ENCODE results near the gene PCBD2. TPM values are rescaled to one million over a fixed set of nuclear protein-coding genes. Genes with fewer than 3 reads are reported as not detected.

The PCBD2 gene
- total RNA-seq, 1 experiment from 2014 or later = 7.0 TPM

- H3K4me2 ChIP-seq (ENCODE audit: low read length) = no peak overlapping the region
- H3K9me2 ChIP-seq (replicated peaks; ENCODE audit: low read length) = no peaks in the 10 kb centered on the region
- peaks cover 9% of the 10 kb centered on the region for H3K79me2 ChIP-seq (ENCODE audit: low read length)
- no peak overlapping the region for H3K4me3 ChIP-seq (ENCODE audit: low read length)
- ChIA-PET POLR2A (ENCODE audit: unreplicated experiment) (interaction anchor here (0.6 kb wide), 1 partner anchor 582 kb away, joined by 3 read pairs; no protein-coding TSS in a partner anchor), CTCF (no interaction called here)
- peaks cover 6% of the 10 kb centered on the region; the same call in 1 of the 2 replicates for H3K4me1 ChIP-seq (ENCODE audit: insufficient read depth, low read length)
- H3K36me3 ChIP-seq (ENCODE audit: low read depth, low read length) = no peaks in the 10 kb centered on the region; the same call in 1 of the 2 replicates
- no peaks in the 10 kb centered on the region for H3F3A ChIP-seq (ENCODE audit: low read length, unreplicated experiment)
- TF ChIP-seq EZH2phosphoT487 (IDR thresholded peaks at IDR 0.05; ENCODE audit: borderline replicate concordance, low read length) (no peak), EZH2 (IDR thresholded peaks at IDR 0.05; ENCODE audit: low read length, unreplicated experiment) (no peak), CTCF (conservative IDR thresholded peaks at IDR 0.05; ENCODE audit: low read depth, low read length) (no peak)
- intact Hi-C loops (cut with micrococcal nuclease) = loop anchor here (5.0 to 10.0 kb wide), 2 partner anchors 120 to 433 kb away; no protein-coding TSS in a partner anchor
- no peaks in the 10 kb centered on the region for H3K27me3 ChIP-seq (ENCODE audit: low read length)
- no peak overlapping the region for H3K9ac ChIP-seq (ENCODE audit: low read length)
- H4K20me1 ChIP-seq (ENCODE audit: low read length) = no peaks in the 10 kb centered on the region
- no peak overlapping the region for H3K27ac ChIP-seq (ENCODE audit: low read length)
- DNase-seq (peak; percentile 9), ATAC-seq (no peak)
- H3K9me3 ChIP-seq (ENCODE audit: low read length) = no peaks in the 10 kb centered on the region
- no peak overlapping the region for H2AFZ ChIP-seq (ENCODE audit: low read length)
- BruUV-seq (replicated peaks) = no TSS peak
Measured at GRCh38 chr5:134902071-134902801, 2.7 kb upstream of the PCBD2 start.

DNA sequence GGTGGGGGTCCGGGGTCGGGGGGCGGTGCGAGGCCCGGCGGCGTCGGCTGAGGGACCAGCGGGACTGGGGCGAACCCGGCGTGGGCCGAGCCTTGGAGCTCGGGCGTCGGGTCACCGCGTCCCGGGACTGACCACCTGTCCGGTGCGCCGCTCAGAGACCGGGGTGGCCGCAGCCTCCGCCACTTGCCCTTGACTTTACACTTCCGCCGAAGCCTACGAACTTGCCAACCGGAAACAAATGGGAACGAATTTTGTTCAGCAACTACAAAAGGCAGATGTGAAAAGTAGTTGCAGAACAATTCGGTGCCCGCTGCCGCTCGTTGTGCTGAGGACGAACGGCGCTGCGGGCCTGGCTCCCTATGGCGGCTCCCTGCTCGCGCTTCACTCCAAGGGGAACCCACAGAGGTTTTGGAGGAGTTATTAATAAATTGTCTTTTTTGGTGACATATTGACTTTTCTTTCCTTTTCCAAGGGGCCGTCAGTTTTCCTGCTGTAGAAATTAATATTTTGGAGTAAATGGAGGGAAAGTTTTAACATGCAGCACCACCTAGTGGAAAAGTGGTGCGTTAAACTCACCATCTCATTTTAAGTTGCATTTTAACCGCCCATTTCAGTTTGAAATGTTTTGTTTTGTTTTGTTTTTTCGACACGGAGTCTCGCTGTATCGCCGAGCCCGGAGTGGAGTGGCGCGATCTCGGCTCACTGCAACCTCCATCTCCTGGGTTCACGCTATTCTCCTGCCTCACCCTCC, 490 bp downstream of the PCBD2 start:
- Histone ChIP-seq H3K9me2 (replicated peaks; ENCODE audit: low read length) (no peaks in the 10 kb centered on the region), H3K9ac (ENCODE audit: low read length) (peak overlapping the region; percentile 95), H3F3A (ENCODE audit: low read length, unreplicated experiment) (no peaks in the 10 kb centered on the region), H4K20me1 (ENCODE audit: low read length) (no peaks in the 10 kb centered on the region), H3K27ac (ENCODE audit: low read length) (peak overlapping the region; percentile 89), H2AFZ (ENCODE audit: low read length) (peak overlapping the region; percentile 88), H3K4me1 (ENCODE audit: insufficient read depth, low read length) (peaks cover 6% of the 10 kb centered on the region; the same call in 1 of the 2 replicates), H3K36me3 (ENCODE audit: low read depth, low read length) (no peaks in the 10 kb centered on the region; the same call in 1 of the 2 replicates), H3K4me3 (ENCODE audit: low read length) (peak overlapping the region; percentile 90), H3K79me2 (ENCODE audit: low read length) (peaks cover 9% of the 10 kb centered on the region), H3K9me3 (ENCODE audit: low read length) (no peaks in the 10 kb centered on the region), H3K4me2 (ENCODE audit: low read length) (peak overlapping the region; percentile 91), H3K27me3 (ENCODE audit: low read length) (no peaks in the 10 kb centered on the region)
- peak; percentile 70 for DNase-seq
- BruUV-seq (replicated peaks) = TSS peak; percentile 66
- intact Hi-C loops (cut with micrococcal nuclease) = loop anchor here (1.0 to 10.0 kb wide), 4 partner anchors 30 to 429 kb away; partner anchors contain the start of gene CAMLG
- TF ChIP-seq CTCF (conservative IDR thresholded peaks at IDR 0.05; ENCODE audit: low read depth, low read length) (peak; percentile 71), EZH2 (IDR thresholded peaks at IDR 0.05; ENCODE audit: low read length, unreplicated experiment) (no peak)
- peak; percentile 45; the same call in 1 of the 2 replicates for ATAC-seq
- ChIA-PET POLR2A (ENCODE audit: unreplicated experiment) (no interaction called here), CTCF (no interaction called here)
